HG02678 (cell line): ENCODE data around the gene FAM209B.
"Not testable (repeated sequence)": the region's sequence is repeated elsewhere in the genome, so short reads cannot be mapped to it uniquely, and the experiment has no call there.

ENCODE experiments used
- ATAC-seq: cut with Tn5 transposase; IDR thresholded peaks from one replicate; pipeline ENCODE4 v1.9.1; 2021; ENCODE audit warnings: mild to moderate bottlenecking, moderate library complexity; ENCODE audit not compliant: unreplicated experiment

The FAM209B gene

GRCh38 chr20:56537997-56538396 is 5.0 kb downstream of the FAM209B start:
- ATAC-seq: no peak

- ATAC-seq: no peak
Measured at GRCh38 chr20:56540415-56540814, 7.4 kb downstream of the FAM209B start.

DNA sequence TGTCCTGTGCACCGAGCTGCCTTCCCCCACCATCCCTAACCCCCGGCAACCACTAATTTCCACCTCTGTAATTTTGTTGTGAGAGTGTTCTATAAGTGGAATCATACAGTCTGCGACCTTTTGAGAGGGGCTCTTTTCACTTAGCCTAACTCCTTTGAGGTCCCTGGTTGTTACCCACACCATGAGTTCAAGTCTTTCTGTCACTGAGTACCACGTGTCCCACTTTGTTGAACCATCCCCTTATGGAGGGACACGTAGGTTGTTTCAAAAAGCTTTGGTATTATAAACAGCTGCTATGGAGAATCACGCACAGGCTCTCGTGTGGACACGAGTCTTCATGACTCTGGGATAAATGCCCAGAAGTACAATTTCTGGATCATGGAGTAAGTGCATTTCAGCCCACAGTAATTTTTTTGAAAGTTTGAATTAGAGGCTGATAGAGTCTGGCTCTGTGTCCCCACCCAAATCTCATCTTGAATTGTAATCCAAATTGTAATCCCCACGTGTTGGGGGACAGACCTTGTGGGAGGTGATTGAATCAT is 9.5 kb downstream of the FAM209B start:
- no peak for ATAC-seq

GRCh38 chr20:56551571-56551970 is 18.5 kb downstream of the FAM209B start:
- no peak for ATAC-seq

- ATAC-seq: no peak
Measured at GRCh38 chr20:56552911-56553629, 20.0 kb downstream of the FAM209B start.

GRCh38 chr20:56554869-56555268 is 21.8 kb downstream of the FAM209B start:
- peak; percentile 90 for ATAC-seq

- ATAC-seq: no peak
Measured at GRCh38 chr20:56558968-56559367, 25.9 kb downstream of the FAM209B start.

DNA sequence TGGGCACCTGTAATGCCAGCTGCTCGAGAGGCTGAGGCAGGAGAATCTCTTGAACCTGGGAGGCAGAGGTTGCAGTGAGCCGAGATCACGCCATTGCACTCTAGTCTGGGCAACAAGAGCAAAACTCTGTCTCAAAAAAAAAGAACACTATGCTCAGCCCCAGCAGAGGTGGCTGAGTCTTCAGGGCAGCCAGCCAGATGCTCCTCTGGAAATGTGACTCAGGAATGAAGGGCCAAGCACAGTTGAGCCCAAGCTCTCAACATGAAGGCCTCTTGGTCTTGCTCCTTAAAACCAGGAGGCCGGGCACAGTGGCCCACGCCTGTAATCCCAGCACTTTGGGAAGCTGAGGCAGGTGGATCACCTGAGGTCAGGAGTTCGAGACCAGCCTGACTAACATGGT is 31.5 kb downstream of the FAM209B start:
- not testable (repeated sequence) for ATAC-seq

DNA sequence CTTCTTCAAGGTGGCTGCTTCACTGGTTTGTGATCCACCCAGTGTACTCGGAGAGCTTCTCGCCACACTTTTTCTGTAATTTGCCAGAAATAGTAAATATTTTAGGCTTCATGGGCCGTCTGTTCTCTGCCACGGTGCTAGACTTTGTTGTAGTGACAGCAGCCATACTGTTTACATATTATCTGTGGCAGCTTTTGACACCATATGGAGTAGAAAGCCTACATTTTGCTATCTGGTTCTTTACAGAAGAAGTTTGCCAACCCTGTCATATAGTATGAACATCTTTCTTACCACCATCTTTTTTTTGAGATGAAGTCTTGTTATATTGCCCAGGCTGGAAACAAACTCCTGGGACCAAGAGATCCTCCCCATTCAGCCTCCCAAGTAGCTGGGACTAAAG is 32.5 kb downstream of the FAM209B start:
- no peak for ATAC-seq

- no peak for ATAC-seq
Measured at GRCh38 chr20:56566621-56567020, 33.6 kb downstream of the FAM209B start.

- no peak for ATAC-seq
Measured at GRCh38 chr20:56570832-56571231, 37.8 kb downstream of the FAM209B start.

DNA sequence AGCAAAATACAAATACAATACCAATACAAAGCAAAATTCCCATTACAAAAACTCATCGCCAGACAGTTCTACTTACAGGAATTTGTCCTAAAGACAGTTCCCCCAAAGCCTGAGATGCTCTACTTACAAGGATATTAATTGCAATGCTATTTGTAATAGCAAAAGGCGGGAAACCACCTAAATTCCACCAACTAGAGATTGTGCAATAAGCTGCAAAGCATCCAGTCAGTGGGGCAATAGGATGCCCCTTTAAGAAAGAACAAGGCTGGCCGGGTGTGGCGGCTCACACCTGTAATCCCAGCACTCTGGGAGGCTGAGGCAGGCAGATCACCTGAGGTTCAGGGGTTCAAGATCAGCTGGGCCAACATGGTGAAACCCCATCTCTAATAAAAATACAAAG is 39.1 kb downstream of the FAM209B start:
- ATAC-seq: no peak

DNA sequence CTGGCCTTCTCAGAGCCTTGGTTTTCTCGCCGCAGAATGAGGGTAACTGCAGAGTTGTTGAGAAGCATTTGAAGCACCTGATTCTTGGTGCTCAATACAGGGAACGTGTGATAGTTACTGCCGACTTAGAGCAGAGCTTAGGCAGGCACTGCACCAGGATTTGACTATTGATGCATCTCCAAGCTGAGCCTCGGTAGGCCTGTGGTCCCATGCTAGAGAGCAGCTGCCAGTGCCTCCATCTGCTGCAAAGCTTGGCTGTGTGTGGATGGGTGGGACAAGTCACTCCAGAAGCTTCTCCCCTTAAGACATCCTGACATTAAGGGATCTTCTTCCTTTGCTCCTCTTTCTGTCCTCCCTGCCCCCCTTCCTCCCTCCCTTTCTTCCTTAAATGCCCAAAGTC is 40.9 kb downstream of the FAM209B start:
- ATAC-seq: no peak

- no peak for ATAC-seq
Measured at GRCh38 chr20:56574531-56575142, 41.6 kb downstream of the FAM209B start.

GRCh38 chr20:56575157-56575556 is 42.1 kb downstream of the FAM209B start:
- ATAC-seq: no peak

GRCh38 chr20:56575961-56576360 is 42.9 kb downstream of the FAM209B start:
- no peak for ATAC-seq

DNA sequence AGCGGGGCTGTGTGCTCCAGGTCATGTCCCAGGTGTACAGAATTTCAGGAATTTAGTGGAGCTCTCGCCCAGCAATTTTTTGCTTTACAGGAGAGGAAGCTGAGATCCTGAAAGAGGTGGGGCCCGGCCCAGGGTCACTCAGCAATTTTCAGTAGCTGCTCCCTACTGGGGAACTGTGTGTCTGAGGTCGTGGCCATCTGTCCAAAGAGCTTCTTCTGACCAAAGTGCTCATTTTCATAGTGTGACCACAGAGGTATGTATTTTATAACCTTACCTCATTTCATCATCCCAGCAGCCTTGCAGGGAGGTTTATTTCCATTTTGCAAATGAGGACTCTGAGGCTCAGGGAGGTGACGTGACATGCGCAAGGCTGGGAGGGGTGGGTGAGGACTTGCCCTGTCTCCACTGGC is 46.3 kb downstream of the FAM209B start:
- ATAC-seq: no peak

- no peak for ATAC-seq
Measured at GRCh38 chr20:56580226-56580625, 47.2 kb downstream of the FAM209B start.

GRCh38 chr20:56581701-56582100 is 48.7 kb downstream of the FAM209B start:
- no peak for ATAC-seq

DNA sequence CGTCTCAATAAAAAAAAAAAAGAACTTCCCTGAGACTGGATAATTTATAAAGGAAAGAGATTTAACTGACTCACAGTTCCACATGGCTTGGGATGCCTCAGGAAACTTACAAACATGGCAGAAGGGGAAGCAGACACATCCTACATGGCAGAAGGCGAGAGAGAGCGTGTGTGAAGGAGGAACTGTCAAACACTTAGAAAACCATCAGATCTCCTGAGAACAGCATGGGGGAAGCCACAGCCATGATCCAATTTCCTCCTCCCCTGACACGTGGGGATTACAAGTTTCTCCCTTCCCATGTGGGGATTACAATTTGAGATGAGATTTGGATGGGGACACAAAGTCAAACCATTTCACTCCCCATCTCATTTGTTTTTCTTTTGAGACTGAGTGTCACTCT is 49.5 kb downstream of the FAM209B start:
- ATAC-seq: no peak

GRCh38 chr20:56584916-56585315 is 51.9 kb downstream of the FAM209B start:
- ATAC-seq: no peak
